ELR (cell line): ENCODE data around the gene DDX54.
"Not testable (repeated sequence)": the region's sequence is repeated elsewhere in the genome, so short reads cannot be mapped to it uniquely, and the experiment has no call there.

Source experiments
- DNase-seq: peaks from one replicate; pipeline ENCODE4 v3.0.0-alpha.2; 2015; ENCODE audit warnings: low read depth

DDX54 gene

GRCh38 chr12:113141716-113142115 is 43.6 kb downstream of the DDX54 start:
- not testable (repeated sequence) for DNase-seq

GRCh38 chr12:113140706-113141105 is 44.6 kb downstream of the DDX54 start:
- no peak for DNase-seq

- DNase-seq: no peak
Measured at GRCh38 chr12:113138826-113139225, 46.5 kb downstream of the DDX54 start.

GRCh38 chr12:113137861-113138783 is 47.2 kb downstream of the DDX54 start:
- no peak for DNase-seq

- DNase-seq: no peak
Measured at GRCh38 chr12:113136990-113137511, 48.2 kb downstream of the DDX54 start.

- no peak for DNase-seq
Measured at GRCh38 chr12:113136128-113136989, 48.9 kb downstream of the DDX54 start.

GRCh38 chr12:113135178-113136127 is 49.8 kb downstream of the DDX54 start, which contains the start of gene RASAL1:
RASAL1 (minus strand) TSS chr12:113135761; CDS start chr12:113135462, 299 bp downstream.
- no peak for DNase-seq

GRCh38 chr12:113134521-113134951 is 50.7 kb downstream of the DDX54 start:
- no peak for DNase-seq

GRCh38 chr12:113134071-113134470 is 51.2 kb downstream of the DDX54 start:
- no peak for DNase-seq

GRCh38 chr12:113133666-113134065 is 51.6 kb downstream of the DDX54 start:
- DNase-seq: no peak

- DNase-seq: no peak
Measured at GRCh38 chr12:113133036-113133435, 52.2 kb downstream of the DDX54 start.

GRCh38 chr12:113131556-113131955 is 53.7 kb downstream of the DDX54 start:
- DNase-seq: no peak

- no peak for DNase-seq
Measured at GRCh38 chr12:113130457-113131135, 54.7 kb downstream of the DDX54 start.

GRCh38 chr12:113129664-113130456 is 55.4 kb downstream of the DDX54 start:
- no peak for DNase-seq

- no peak for DNase-seq
Measured at GRCh38 chr12:113128802-113129663, 56.2 kb downstream of the DDX54 start.

- DNase-seq: no peak
Measured at GRCh38 chr12:113127791-113128199, 57.5 kb downstream of the DDX54 start.

- DNase-seq: peak; percentile 30
Measured at GRCh38 chr12:113120670-113121370, 64.5 kb downstream of the DDX54 start.

GRCh38 chr12:113119980-113120669 is 65.2 kb downstream of the DDX54 start:
- no peak for DNase-seq
